ENCODE data around the gene MAP3K19.

DNA sequence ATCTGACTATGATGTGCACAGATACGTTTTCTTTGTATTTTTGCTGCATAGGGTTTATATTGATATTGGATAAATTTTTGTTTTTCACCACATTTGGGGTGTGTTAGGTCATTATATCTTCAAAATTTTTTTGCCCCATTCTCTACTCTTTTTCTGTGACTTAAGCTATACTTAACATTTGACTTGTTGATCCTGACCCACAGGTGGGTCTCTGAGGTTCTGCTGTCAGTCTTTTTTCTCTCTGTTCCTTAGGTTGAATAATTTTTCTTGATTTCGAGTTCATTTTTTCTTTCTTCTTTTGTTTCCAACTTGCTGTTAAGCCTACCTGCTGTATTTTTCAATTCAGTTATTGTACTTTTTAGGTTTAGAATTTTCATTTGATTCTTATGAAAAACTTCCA lies 16.9 kb upstream of the MAP3K19 start:
- TF ChIP-seq SRF (IDR thresholded peaks at IDR 0.05; ENCODE audit: low read depth): no peak
- TF ChIP-seq, protein P1, sequence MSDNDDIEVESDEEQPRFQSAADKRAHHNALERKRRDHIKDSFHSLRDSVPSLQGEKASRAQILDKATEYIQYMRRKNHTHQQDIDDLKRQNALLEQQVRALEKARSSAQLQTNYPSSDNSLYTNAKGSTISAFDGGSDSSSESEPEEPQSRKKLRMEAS (IDR thresholded peaks at IDR 0.05): no peak
- no peak for TF ChIP-seq YY1 (IDR thresholded peaks at IDR 0.05; ENCODE audit: extremely low read depth, insufficient replicate concordance, low read depth, low read length)

All from HCT116 (cell line).